22Rv1 (cell line): ENCODE data around the gene NFKB1.

ENCODE experiments used
- ZFX ChIP-seq: fragments of 450-650 bp; IDR thresholded peaks from 2 replicates; pipeline ENCODE4 v1.6.1; 2017; ENCODE audit warnings: antibody characterized with exemption, borderline replicate concordance
- TF ChIP-seq, protein P1 (sequence below): fragments of 450-650 bp; IDR thresholded peaks from 2 replicates; pipeline ENCODE4 v1.5.1; 2017; ENCODE audit warnings: mild to moderate bottlenecking

- TF ChIP-seq, protein P1, sequence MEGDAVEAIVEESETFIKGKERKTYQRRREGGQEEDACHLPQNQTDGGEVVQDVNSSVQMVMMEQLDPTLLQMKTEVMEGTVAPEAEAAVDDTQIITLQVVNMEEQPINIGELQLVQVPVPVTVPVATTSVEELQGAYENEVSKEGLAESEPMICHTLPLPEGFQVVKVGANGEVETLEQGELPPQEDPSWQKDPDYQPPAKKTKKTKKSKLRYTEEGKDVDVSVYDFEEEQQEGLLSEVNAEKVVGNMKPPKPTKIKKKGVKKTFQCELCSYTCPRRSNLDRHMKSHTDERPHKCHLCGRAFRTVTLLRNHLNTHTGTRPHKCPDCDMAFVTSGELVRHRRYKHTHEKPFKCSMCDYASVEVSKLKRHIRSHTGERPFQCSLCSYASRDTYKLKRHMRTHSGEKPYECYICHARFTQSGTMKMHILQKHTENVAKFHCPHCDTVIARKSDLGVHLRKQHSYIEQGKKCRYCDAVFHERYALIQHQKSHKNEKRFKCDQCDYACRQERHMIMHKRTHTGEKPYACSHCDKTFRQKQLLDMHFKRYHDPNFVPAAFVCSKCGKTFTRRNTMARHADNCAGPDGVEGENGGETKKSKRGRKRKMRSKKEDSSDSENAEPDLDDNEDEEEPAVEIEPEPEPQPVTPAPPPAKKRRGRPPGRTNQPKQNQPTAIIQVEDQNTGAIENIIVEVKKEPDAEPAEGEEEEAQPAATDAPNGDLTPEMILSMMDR, result no peak
- TF ChIP-seq ZFX, result no peak
These were observed 65.3 kb downstream of the NFKB1 start for GRCh38 chr4:102566426-102566825.
